CD8-positive, alpha-beta memory T cell (primary cell): Measurements from ENCODE around the gene IL17B. TPM values are rescaled to one million over a fixed set of nuclear protein-coding genes. Genes with fewer than 3 reads are reported as not detected.
A peak's percentile ranks its signal among the peaks of the same experiment; 100 is the strongest.

Source experiments
- CTCF ChIA-PET: fragments of 350-600 bp; sonication (Branson Sonifier 250); formaldehyde crosslinking; loops from one replicate; lab custom pipeline; 2021; ENCODE audit warnings: antibody characterized with exemption; lab: Charles Lee
- POLR2A ChIA-PET: fragments of 350-600 bp; sonication (Branson Sonifier 250); formaldehyde crosslinking; loops from one replicate; lab custom pipeline; 2021; ENCODE audit warnings: antibody characterized with exemption; lab: Charles Lee
- DNase-seq, 5 donors: peaks; one replicate each; pipeline versions ENCODE4 v3.0.0 to v3.0.0-alpha.2; 2020 to 2022; ENCODE audit warnings: mixed read lengths in 1 of 5
- H3K27ac ChIP-seq: one replicate; pipeline ENCODE4 v1.7.0; 2013; ENCODE audit warnings: low read depth, mild to moderate bottlenecking, low read length, moderate library complexity
- H3K27me3 ChIP-seq: 2 replicates; pipeline ENCODE4 v1.7.0; 2013; ENCODE audit warnings: low read length, mild to moderate bottlenecking; ENCODE audit not compliant: insufficient read depth, poor library complexity, severe bottlenecking
- H3K36me3 ChIP-seq: 2 replicates; pipeline ENCODE4 v1.7.0; 2013; ENCODE audit warnings: mild to moderate bottlenecking, low read length, moderate library complexity; ENCODE audit not compliant: insufficient read depth
- H3K4me1 ChIP-seq: 2 replicates; pipeline ENCODE4 v1.7.0; 2013; ENCODE audit warnings: mild to moderate bottlenecking, low read length, moderate library complexity; ENCODE audit not compliant: insufficient read depth
- H3K4me3 ChIP-seq: 2 replicates; pipeline ENCODE4 v1.7.0; 2013; ENCODE audit warnings: mild to moderate bottlenecking, low read length
- H3K9me3 ChIP-seq: 2 replicates; pipeline ENCODE4 v1.7.0; 2013; ENCODE audit warnings: mild to moderate bottlenecking, low read length
- H3K27ac Mint-ChIP-seq, 8 donors: one replicate each; pipeline ENCODE4 v1.8.0; 2020 to 2021; ENCODE audit warnings: mixed read lengths in 8 of 8, mild to moderate bottlenecking in 6 of 8, inconsistent platforms in 3 of 8, moderate library complexity in 3 of 8
- H3K27me3 Mint-ChIP-seq, 2 donors: one replicate each; pipeline ENCODE4 v1.8.0; 2020 to 2021; ENCODE audit warnings: mixed read lengths in 2 of 2, mild to moderate bottlenecking in 1 of 2, moderate library complexity in 1 of 2
- H3K36me3 Mint-ChIP-seq, 3 donors: one replicate each; pipeline ENCODE4 v1.8.0; 2020 to 2021; ENCODE audit warnings: mixed read lengths in 3 of 3, inconsistent platforms in 1 of 3, mild to moderate bottlenecking in 1 of 3
- H3K4me1 Mint-ChIP-seq, 3 donors: one replicate each; pipeline ENCODE4 v1.8.0; 2020 to 2021; ENCODE audit warnings: mixed read lengths in 3 of 3, inconsistent platforms in 1 of 3, mild to moderate bottlenecking in 1 of 3
- H3K4me3 Mint-ChIP-seq, 7 donors: one replicate each; pipeline ENCODE4 v1.8.0; 2020 to 2021; ENCODE audit warnings: mixed read lengths in 7 of 7, mild to moderate bottlenecking in 6 of 7, moderate library complexity in 4 of 7, inconsistent platforms in 2 of 7
- H3K9me3 Mint-ChIP-seq, 5 donors: one replicate each; pipeline ENCODE4 v1.8.0; 2020 to 2022; ENCODE audit warnings: mixed read lengths in 5 of 5, mild to moderate bottlenecking in 3 of 5, moderate library complexity in 2 of 5, inconsistent platforms in 1 of 5
- polyA plus RNA-seq: library from polyadenylated mRNA; unstranded; fragments of 300-500 nt; fragmentation: Illumina TruSeq; gene quantifications from one replicate; pipeline ENCODE4 v1.2.3, GENCODE V29; 2021
- total RNA-seq, 2 experiments: library from RNA; stranded (reverse); gene quantifications; one replicate each; pipeline ENCODE4 v1.2.3, GENCODE V29; 2021

IL17B gene, protein sequence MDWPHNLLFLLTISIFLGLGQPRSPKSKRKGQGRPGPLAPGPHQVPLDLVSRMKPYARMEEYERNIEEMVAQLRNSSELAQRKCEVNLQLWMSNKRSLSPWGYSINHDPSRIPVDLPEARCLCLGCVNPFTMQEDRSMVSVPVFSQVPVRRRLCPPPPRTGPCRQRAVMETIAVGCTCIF
- total RNA-seq, result not detected
- not detected for polyA plus RNA-seq

DNA sequence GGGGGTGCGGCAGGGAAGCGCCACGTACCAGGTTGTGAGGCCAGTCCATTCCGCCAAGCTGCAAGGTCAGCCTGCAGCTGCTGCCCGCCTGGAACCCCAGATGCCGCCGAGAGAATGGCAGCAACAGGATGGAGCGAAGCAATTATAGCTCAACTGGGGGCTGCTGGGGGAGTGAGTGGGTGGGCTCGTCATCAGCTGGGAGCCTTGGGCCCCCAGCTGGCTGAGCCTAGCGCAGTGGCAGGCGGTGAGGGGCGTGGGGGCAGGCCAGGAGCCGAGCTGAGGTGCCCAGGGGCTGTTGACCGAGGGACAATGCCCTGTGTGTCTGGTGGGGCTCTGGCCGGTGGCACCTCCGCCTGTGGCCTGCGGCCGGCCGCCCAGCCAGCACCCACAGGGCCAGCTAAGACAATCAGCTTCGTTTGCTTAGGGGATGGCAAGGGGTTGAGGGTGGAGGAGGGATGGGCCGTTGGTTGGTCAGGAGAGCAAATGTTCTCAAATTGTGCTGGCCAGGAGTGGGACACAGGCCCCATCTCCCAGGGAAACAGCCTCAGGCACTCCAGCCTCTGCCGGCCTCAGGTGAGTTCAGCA is at the start of gene IL17B:
Gene IL17B (minus strand): TSS at position 116 of the 585 bp plus-strand sequence. CDS start 67 bp downstream, at position 49.
- Histone ChIP-seq H3K36me3 (no peaks in the 10 kb centered on the region), H3K27me3 (no peaks in the 10 kb centered on the region), H3K4me3 (no peak within 1 kb of the TSS), H3K9me3 (no peaks in the 10 kb centered on the region), H3K4me1 (no peaks in the 10 kb centered on the region), H3K27ac (no peak within 1 kb of the TSS)
- Mint-ChIP-seq H3K27me3 (peaks cover 8 to 14% of the 10 kb centered on the region in 2 donors), H3K9me3 (no peaks in the 10 kb centered on the region), H3K27ac (no peak within 1 kb of the TSS), H3K36me3 (peaks cover 0 to 4% (median 0%) of the 10 kb centered on the region in 3 donors), H3K4me1 (peaks cover 0 to 6% (median 4%) of the 10 kb centered on the region in 3 donors), H3K4me3 (no peak within 1 kb of the TSS)
- no peak for DNase-seq
- POLR2A ChIA-PET, result no interaction called here
- CTCF ChIA-PET, result interaction anchor here (0.8 to 15.7 kb wide), 6 partner anchors 9 to 185 kb away, joined by 3 to 221 read pairs (median 6); no protein-coding TSS in a partner anchor

DNA sequence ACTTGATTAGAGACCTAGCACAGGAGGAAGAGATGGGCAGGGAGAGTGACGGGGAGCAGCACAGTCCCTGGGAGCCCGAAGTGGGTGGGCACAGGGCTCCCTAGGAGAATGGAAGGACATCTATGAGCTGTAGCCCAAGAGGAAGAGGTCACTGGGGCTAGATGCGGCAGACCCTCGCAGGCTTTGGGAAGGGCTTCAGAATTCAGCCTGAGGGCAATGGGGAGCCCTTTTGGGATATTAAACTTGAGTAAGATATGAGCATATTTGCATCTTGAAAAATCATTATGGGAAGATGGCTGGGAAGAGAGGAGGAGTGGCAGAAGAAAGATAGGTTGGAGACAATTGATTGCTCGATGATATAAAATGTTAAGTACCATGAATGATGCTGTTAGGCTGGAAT is 48.9 kb upstream of the IL17B start:
- peaks cover 0 to 5% of the 10 kb centered on the region in 2 donors for H3K27me3 Mint-ChIP-seq
- H3K27ac Mint-ChIP-seq, result no peak overlapping the region
- no peaks in the 10 kb centered on the region for H3K36me3 Mint-ChIP-seq
- ChIA-PET CTCF (interaction anchor here (0.9 to 1.6 kb wide), 2 partner anchors 14 to 47 kb away, joined by 3 read pairs; no protein-coding TSS in a partner anchor), POLR2A (no interaction called here)
- H3K9me3 Mint-ChIP-seq, result no peaks in the 10 kb centered on the region
- no peaks in the 10 kb centered on the region for H3K27me3 ChIP-seq
- no peak overlapping the region for H3K27ac ChIP-seq
- H3K9me3 ChIP-seq, result no peaks in the 10 kb centered on the region
- no peaks in the 10 kb centered on the region for H3K4me1 Mint-ChIP-seq
- no peak overlapping the region for H3K4me3 ChIP-seq
- no peak for DNase-seq
- H3K36me3 ChIP-seq, result no peaks in the 10 kb centered on the region
- no peak overlapping the region for H3K4me3 Mint-ChIP-seq
- peaks cover 3% of the 10 kb centered on the region for H3K4me1 ChIP-seq

DNA sequence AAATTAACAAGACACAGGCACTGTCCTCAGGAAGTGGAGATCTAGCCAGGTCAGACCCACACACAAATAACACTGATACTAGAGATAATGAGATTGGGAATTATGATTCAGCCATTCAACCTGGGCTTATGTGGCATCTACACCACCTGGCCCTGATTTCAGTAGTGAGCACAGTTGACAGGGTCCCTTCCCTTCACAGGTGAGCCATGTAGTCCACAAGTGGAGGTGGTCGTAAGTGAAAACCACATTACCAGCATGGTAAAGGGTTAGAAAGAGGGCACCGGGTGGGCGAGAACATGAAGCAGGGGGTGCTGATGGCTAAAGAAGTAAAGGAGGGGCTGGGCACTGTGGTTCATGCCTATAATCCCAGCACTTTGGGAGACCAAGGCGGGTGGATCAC is 48.3 kb upstream of the IL17B start:
- Mint-ChIP-seq H3K27me3 (peaks cover 0 to 5% of the 10 kb centered on the region in 2 donors), H3K27ac (no peak overlapping the region), H3K9me3 (no peaks in the 10 kb centered on the region), H3K36me3 (no peaks in the 10 kb centered on the region), H3K4me1 (no peaks in the 10 kb centered on the region), H3K4me3 (no peak overlapping the region)
- H3K27ac ChIP-seq, result no peak overlapping the region
- no peak overlapping the region for H3K4me3 ChIP-seq
- ChIA-PET CTCF (no interaction called here), POLR2A (no interaction called here)
- H3K27me3 ChIP-seq, result no peaks in the 10 kb centered on the region
- H3K9me3 ChIP-seq, result no peaks in the 10 kb centered on the region
- DNase-seq, result no peak
- H3K36me3 ChIP-seq, result no peaks in the 10 kb centered on the region
- peaks cover 6% of the 10 kb centered on the region for H3K4me1 ChIP-seq

DNA sequence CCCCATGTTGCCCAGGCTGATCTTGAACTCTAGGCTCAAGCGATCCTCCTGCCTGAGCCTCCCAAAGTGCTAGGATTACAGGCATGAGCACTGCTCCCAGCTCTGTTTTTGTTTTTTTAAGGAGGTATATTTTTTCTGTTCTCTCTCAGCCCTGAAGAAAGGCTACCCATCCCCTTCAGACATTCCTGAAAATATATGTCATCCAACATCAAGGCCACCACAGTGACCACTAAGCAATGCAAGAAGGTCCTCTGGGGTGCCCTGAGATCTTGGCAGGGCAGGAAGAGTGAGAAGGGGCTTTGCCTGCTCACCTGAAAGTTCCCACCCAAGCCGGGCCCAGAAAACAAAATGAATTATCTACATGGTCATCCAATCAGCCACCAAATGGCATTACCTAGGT is 47.8 kb upstream of the IL17B start:
- no peak overlapping the region for H3K27ac Mint-ChIP-seq
- no peaks in the 10 kb centered on the region for H3K4me1 Mint-ChIP-seq
- Histone ChIP-seq H3K9me3 (no peaks in the 10 kb centered on the region), H3K4me1 (peaks cover 6% of the 10 kb centered on the region), H3K36me3 (no peaks in the 10 kb centered on the region), H3K27me3 (no peaks in the 10 kb centered on the region), H3K4me3 (no peak overlapping the region), H3K27ac (no peak overlapping the region)
- H3K36me3 Mint-ChIP-seq, result peaks cover 0 to 1% (median 0%) of the 10 kb centered on the region in 3 donors
- CTCF ChIA-PET, result no interaction called here
- H3K27me3 Mint-ChIP-seq, result peaks cover 0 to 8% of the 10 kb centered on the region in 2 donors
- no peak for DNase-seq
- no peak overlapping the region for H3K4me3 Mint-ChIP-seq
- POLR2A ChIA-PET, result no interaction called here
- no peaks in the 10 kb centered on the region for H3K9me3 Mint-ChIP-seq

DNA sequence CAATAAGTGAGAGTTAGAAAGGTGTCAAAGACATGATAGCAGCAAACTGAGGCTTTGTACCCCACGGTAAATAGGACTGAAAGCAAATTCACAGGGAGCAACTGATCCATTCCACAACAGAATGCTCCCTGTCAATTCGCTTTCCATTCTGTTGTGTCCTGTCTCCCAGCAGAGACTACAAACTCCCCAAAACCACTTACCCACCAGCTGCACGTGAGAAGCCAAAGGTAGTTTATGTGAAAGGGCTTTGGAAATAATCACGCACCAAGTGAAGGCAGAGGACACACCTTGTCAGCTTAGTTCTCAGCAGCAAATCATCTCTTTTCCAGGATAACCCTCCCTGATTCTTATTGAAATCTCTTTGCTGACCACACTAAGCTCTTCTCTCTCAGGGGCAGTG is 46.6 kb upstream of the IL17B start:
- Histone ChIP-seq H3K4me3 (no peak overlapping the region), H3K36me3 (no peaks in the 10 kb centered on the region), H3K9me3 (no peaks in the 10 kb centered on the region), H3K27ac (no peak overlapping the region), H3K4me1 (peaks cover 6% of the 10 kb centered on the region), H3K27me3 (no peaks in the 10 kb centered on the region)
- Mint-ChIP-seq H3K9me3 (no peaks in the 10 kb centered on the region), H3K27ac (no peak overlapping the region), H3K27me3 (peaks cover 2 to 11% of the 10 kb centered on the region in 2 donors), H3K4me3 (no peak overlapping the region), H3K36me3 (peaks cover 0 to 1% (median 0%) of the 10 kb centered on the region in 3 donors), H3K4me1 (no peaks in the 10 kb centered on the region)
- peak in 1 of 5 donors; percentile 11 for DNase-seq
- ChIA-PET POLR2A (no interaction called here), CTCF (interaction anchor here (1.5 to 1.7 kb wide), 2 partner anchors 9 kb away, joined by 3 to 7 read pairs; no protein-coding TSS in a partner anchor)

DNA sequence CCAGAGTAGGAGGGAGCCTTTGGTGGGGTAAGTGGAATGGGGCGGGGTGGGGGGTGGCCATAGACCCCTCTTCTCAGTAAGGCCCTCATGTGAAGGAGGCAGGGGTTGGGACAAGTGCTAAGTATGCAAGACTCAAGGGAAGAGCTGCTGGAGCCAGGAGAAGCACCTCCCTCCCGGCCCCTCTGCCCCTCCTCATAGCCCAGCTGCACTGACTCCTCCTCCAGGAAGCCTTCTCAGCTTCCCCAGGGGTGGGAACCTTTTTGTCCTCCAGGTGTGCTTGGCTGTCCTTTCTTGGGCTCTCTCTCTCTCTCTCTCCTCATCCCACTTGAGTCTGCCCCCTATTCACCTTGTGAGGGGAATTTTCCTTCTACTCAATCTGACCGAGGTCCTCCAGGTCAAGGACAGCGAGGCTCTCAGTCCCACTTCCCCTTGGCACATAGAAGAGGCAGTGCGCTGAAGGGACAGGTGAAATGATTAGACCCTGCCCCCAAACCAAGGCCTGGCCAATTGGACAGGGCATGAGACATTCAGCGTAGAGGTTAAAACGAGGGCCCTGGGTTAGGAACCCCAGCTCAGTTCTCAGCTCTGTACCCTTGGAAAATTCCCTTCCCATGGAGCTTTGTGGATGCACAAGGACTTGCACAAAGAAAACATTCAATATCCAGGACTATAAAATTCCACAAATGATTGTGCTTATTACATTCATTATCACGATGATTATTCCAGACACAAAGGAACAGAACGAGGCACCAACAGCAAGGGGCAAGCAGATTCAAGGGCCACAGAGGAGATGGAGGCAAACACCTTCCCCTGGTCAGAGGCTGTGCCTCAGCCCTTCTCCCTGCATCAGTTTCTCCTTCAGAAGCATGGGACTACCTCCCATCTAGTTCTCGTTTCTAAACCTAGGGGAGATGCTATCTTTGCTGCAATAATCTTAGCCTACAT is 45.6 kb upstream of the IL17B start:
- Mint-ChIP-seq H3K4me3 (peak overlapping the region in 1 of 7 donors; percentile 54), H3K4me1 (no peaks in the 10 kb centered on the region), H3K27me3 (peaks cover 2 to 14% of the 10 kb centered on the region in 2 donors)

DNA sequence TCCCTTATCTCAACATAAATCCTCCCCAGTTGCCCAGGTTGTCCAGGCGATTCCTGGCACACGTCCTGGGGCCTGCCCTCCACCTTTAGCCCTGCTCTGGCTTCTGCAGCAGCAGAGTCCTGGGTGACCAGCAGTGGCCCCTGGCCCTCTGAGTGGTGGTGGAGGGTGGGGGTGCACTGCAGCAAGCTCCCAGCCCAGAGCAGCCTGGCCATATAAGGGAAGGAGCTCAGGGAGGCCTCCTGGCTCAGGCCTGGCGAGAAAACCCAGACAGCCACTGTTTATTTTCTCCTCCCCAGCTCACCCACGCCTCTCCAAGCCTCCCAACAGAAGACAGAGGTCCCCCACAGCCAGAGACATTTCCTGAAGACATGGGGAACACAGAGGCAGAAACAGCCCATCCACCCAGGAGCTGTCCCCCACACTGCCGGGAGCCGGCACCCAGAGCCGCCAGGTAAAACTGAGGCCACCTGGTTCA is 44.7 kb upstream of the IL17B start:
- Histone ChIP-seq H3K9me3 (no peaks in the 10 kb centered on the region), H3K36me3 (no peaks in the 10 kb centered on the region), H3K27ac (no peak overlapping the region), H3K4me3 (no peak overlapping the region), H3K4me1 (peaks cover 6% of the 10 kb centered on the region), H3K27me3 (no peaks in the 10 kb centered on the region)
- Mint-ChIP-seq H3K9me3 (no peaks in the 10 kb centered on the region), H3K27me3 (peaks cover 2 to 16% of the 10 kb centered on the region in 2 donors), H3K4me1 (no peaks in the 10 kb centered on the region), H3K36me3 (peaks cover 0 to 1% (median 0%) of the 10 kb centered on the region in 3 donors), H3K4me3 (no peak overlapping the region), H3K27ac (no peak overlapping the region)
- ChIA-PET POLR2A (no interaction called here), CTCF (interaction anchor here (1.0 kb wide), 1 partner anchor 11 kb away, joined by 3 read pairs; no protein-coding TSS in a partner anchor)
- peak in 1 of 5 donors; percentile 26 for DNase-seq

More for the DNA sequence above, 45.6 kb upstream of the IL17B start:
- H3K9me3 ChIP-seq, result no peaks in the 10 kb centered on the region
- H3K4me3 ChIP-seq, result no peak overlapping the region
- peak in 1 of 5 donors; percentile 16 for DNase-seq
- POLR2A ChIA-PET, result no interaction called here
- no peak overlapping the region for H3K27ac ChIP-seq
- no peaks in the 10 kb centered on the region for H3K27me3 ChIP-seq
- H3K9me3 Mint-ChIP-seq, result no peaks in the 10 kb centered on the region
- H3K27ac Mint-ChIP-seq, result no peak overlapping the region
- H3K36me3 ChIP-seq, result no peaks in the 10 kb centered on the region
- H3K4me1 ChIP-seq, result peaks cover 6% of the 10 kb centered on the region
- CTCF ChIA-PET, result interaction anchor here (1.0 to 1.7 kb wide), 3 partner anchors 8 to 10 kb away, joined by 3 to 7 read pairs (median 3); no protein-coding TSS in a partner anchor
- H3K36me3 Mint-ChIP-seq, result peaks cover 0 to 1% (median 0%) of the 10 kb centered on the region in 3 donors
